Caco-2 (cell line): Measurements from ENCODE around the gene DENND1B. TPM values are rescaled to one million over a fixed set of nuclear protein-coding genes. Genes with fewer than 3 reads are reported as not detected.

Experiments
- BruUV-seq: library from RNA; stranded (reverse); fragments of 400-500 nt; replicated peaks from 2 replicates; lab custom pipeline; 2021; lab: Mats Ljungman, UMichigan
- CTCF ChIA-PET: fragments of 300-600 bp; sonication (Branson Sonifier 250); formaldehyde crosslinking; loops from one replicate; lab custom pipeline; 2022; ENCODE audit warnings: antibody characterized with exemption; lab: Charles Lee
- POLR2A ChIA-PET: fragments of 300-600 bp; sonication (Branson Sonifier 250); formaldehyde crosslinking; loops from one replicate; lab custom pipeline; 2022; ENCODE audit warnings: antibody characterized with exemption; lab: Charles Lee
- DNase-seq, 2 experiments: peaks; one replicate each; pipeline versions ENCODE4 v3.0.0 to v3.0.0-alpha.2; 2020 to 2022
- H3K27me3 ChIP-seq: replicated peaks from 2 replicates; pipeline ENCODE4 v1.6.0; 2011; ENCODE audit warnings: low read length; ENCODE audit not compliant: control insufficient read depth, insufficient read depth
- H3K36me3 ChIP-seq: 2 replicates; pipeline ENCODE4 v1.5.1; 2011; ENCODE audit warnings: low read length; ENCODE audit not compliant: control insufficient read depth, insufficient read depth
- H3K4me1 ChIP-seq: fragments of 250-450 bp; sonication (Bioruptor Pico); 2 replicates; pipeline ENCODE4 v1.5.1; 2020; ENCODE audit warnings: mild to moderate bottlenecking
- H3K4me3 ChIP-seq: 2 replicates; pipeline ENCODE4 v1.5.1; 2011; ENCODE audit warnings: low read depth, mild to moderate bottlenecking, control low read depth, low read length
- H3K9me3 ChIP-seq: fragments of 250-450 bp; sonication (Bioruptor Pico); 2 replicates; pipeline ENCODE4 v1.5.1; 2020; ENCODE audit warnings: mild to moderate bottlenecking, moderate library complexity
- H3K27ac Mint-ChIP-seq: one replicate; pipeline ENCODE4 v1.8.0; 2022; ENCODE audit warnings: mixed read lengths; ENCODE audit not compliant: unreplicated experiment
- H3K27me3 Mint-ChIP-seq: one replicate; pipeline ENCODE4 v1.8.0; 2022; ENCODE audit warnings: mixed read lengths; ENCODE audit not compliant: insufficient read depth, unreplicated experiment
- H3K36me3 Mint-ChIP-seq: one replicate; pipeline ENCODE4 v1.8.0; 2022; ENCODE audit warnings: mild to moderate bottlenecking, mixed read lengths; ENCODE audit not compliant: insufficient read depth, unreplicated experiment
- H3K4me1 Mint-ChIP-seq: one replicate; pipeline ENCODE4 v1.8.0; 2022; ENCODE audit warnings: low read depth, mixed read lengths; ENCODE audit not compliant: unreplicated experiment
- H3K4me3 Mint-ChIP-seq: one replicate; pipeline ENCODE4 v1.8.0; 2022; ENCODE audit warnings: mild to moderate bottlenecking, moderate library complexity, mixed read lengths; ENCODE audit not compliant: unreplicated experiment
- H3K9me3 Mint-ChIP-seq: one replicate; pipeline ENCODE4 v1.8.0; 2022; ENCODE audit warnings: mixed read lengths; ENCODE audit not compliant: unreplicated experiment
- CTCF ChIP-seq, 2 experiments: fragments of 200-600 bp in 1 of 2; IDR thresholded peaks; 1 replicate in 1 of 2; 2 replicates in 1 of 2; pipeline versions ENCODE4 v1.5.1 to v1.8.0; 2011 to 2022; ENCODE audit warnings: antibody characterized with exemption in 1 of 2, control low read depth in 1 of 2, inconsistent platforms in 1 of 2, low read depth in 1 of 2, low read length in 1 of 2, mild to moderate bottlenecking in 1 of 2, moderate library complexity in 1 of 2; ENCODE audit not compliant: insufficient read depth in 1 of 2, severe bottlenecking in 1 of 2, unreplicated experiment in 1 of 2
- intact Hi-C: fragments of 100-400 bp; cut with micrococcal nuclease; formaldehyde crosslinking; loops from one replicate; pipeline ENCODE4 v1.10.0; 2022; ENCODE audit not compliant: unreplicated experiment
- total RNA-seq: library from RNA; stranded (reverse); gene quantifications from 2 replicates; pipeline ENCODE4 v1.2.3, GENCODE V29; 2022

The DENND1B gene
- total RNA-seq, 1 experiment from 2014 or later = 9.6 TPM

GRCh38 chr1:197544130-197544529 lies 231.2 kb downstream of the DENND1B start:
- Histone ChIP-seq H3K27me3 (no peaks in the 10 kb centered on the region), H3K9me3 (no peaks in the 10 kb centered on the region), H3K4me3 (no peak overlapping the region), H3K4me1 (no peaks in the 10 kb centered on the region), H3K36me3 (no peaks in the 10 kb centered on the region)
- H3K27ac Mint-ChIP-seq = no peak overlapping the region
- TF ChIP-seq CTCF (IDR thresholded peaks at IDR 0.05; ENCODE audit: insufficient read depth in 1 of 2, low read depth in 1 of 2, low read length in 1 of 2, severe bottlenecking in 1 of 2, unreplicated experiment in 1 of 2) = no peak
- ChIA-PET POLR2A (no interaction called here), CTCF (interaction anchor here (0.7 kb wide), 1 partner anchor 935 kb away, joined by 6 read pairs; no protein-coding TSS in a partner anchor)
- H3K36me3 Mint-ChIP-seq = no peaks in the 10 kb centered on the region
- no peak overlapping the region for H3K4me3 Mint-ChIP-seq
- intact Hi-C loops = loop anchor here (10.0 kb wide), 1 partner anchor 1339 kb away; no protein-coding TSS in a partner anchor
- H3K9me3 Mint-ChIP-seq = peaks cover 11% of the 10 kb centered on the region
- no peaks in the 10 kb centered on the region for H3K27me3 Mint-ChIP-seq
- DNase-seq = no peak
- H3K4me1 Mint-ChIP-seq = no peaks in the 10 kb centered on the region
- no TSS peak for BruUV-seq

GRCh38 chr1:197541411-197541810 lies 233.9 kb downstream of the DENND1B start:
- DNase-seq = no peak
- Mint-ChIP-seq H3K4me3 (no peak overlapping the region), H3K27me3 (no peaks in the 10 kb centered on the region), H3K36me3 (no peaks in the 10 kb centered on the region), H3K9me3 (peaks cover 11% of the 10 kb centered on the region), H3K4me1 (no peaks in the 10 kb centered on the region), H3K27ac (no peak overlapping the region)
- intact Hi-C loops = loop anchor here (10.0 kb wide), 1 partner anchor 1337 kb away; no protein-coding TSS in a partner anchor
- no TSS peak for BruUV-seq
- no peak for TF ChIP-seq CTCF (IDR thresholded peaks at IDR 0.05; ENCODE audit: insufficient read depth in 1 of 2, low read depth in 1 of 2, low read length in 1 of 2, severe bottlenecking in 1 of 2, unreplicated experiment in 1 of 2)
- Histone ChIP-seq H3K4me3 (no peak overlapping the region), H3K4me1 (no peaks in the 10 kb centered on the region), H3K36me3 (no peaks in the 10 kb centered on the region), H3K27me3 (no peaks in the 10 kb centered on the region), H3K9me3 (no peaks in the 10 kb centered on the region)
- ChIA-PET CTCF (no interaction called here), POLR2A (no interaction called here)

- H3K27me3 Mint-ChIP-seq = no peaks in the 10 kb centered on the region
- H3K4me3 Mint-ChIP-seq = no peak overlapping the region
- H3K27ac Mint-ChIP-seq = no peak overlapping the region
- intact Hi-C loops = loop anchor here (10.0 kb wide), 1 partner anchor 628 kb away; the partner anchor contains the start of gene NEK7
- no peaks in the 10 kb centered on the region for H3K9me3 Mint-ChIP-seq
- H3K36me3 ChIP-seq = no peaks in the 10 kb centered on the region
- H3K27me3 ChIP-seq = no peaks in the 10 kb centered on the region
- H3K4me1 Mint-ChIP-seq = no peaks in the 10 kb centered on the region
- H3K4me1 ChIP-seq = no peaks in the 10 kb centered on the region
- no TSS peak for BruUV-seq
- DNase-seq = no peak
- no peaks in the 10 kb centered on the region for H3K36me3 Mint-ChIP-seq
- H3K4me3 ChIP-seq = no peak overlapping the region
- no peaks in the 10 kb centered on the region for H3K9me3 ChIP-seq
- ChIA-PET POLR2A (no interaction called here), CTCF (no interaction called here)
- peak; percentile 36 to 42 for TF ChIP-seq CTCF (IDR thresholded peaks at IDR 0.05; ENCODE audit: insufficient read depth in 1 of 2, low read depth in 1 of 2, low read length in 1 of 2, severe bottlenecking in 1 of 2, unreplicated experiment in 1 of 2)
Observed at GRCh38 chr1:197526736-197527371, 248.4 kb downstream of the DENND1B start.
